NT2/D1 (cell line): ENCODE data around the gene VAV2.

Experiments used
- DNase-seq: peaks from one replicate; pipeline ENCODE4 v3.0.0-alpha.2; 2011; ENCODE audit warnings: low read depth, low spot score
- H3K27me3 ChIP-seq: 2 replicates; pipeline ENCODE4 v1.6.0; 2011; ENCODE audit warnings: mild to moderate bottlenecking; ENCODE audit not compliant: insufficient read length, insufficient read depth
- H3K36me3 ChIP-seq: 2 replicates; pipeline ENCODE4 v1.6.1; 2011; ENCODE audit warnings: mild to moderate bottlenecking, low read length, mixed read lengths; ENCODE audit not compliant: insufficient read depth, insufficient read length
- H3K4me1 ChIP-seq: 2 replicates; pipeline ENCODE4 v1.5.1; 2011; ENCODE audit not compliant: insufficient read depth, insufficient read length
- H3K4me3 ChIP-seq: 2 replicates; pipeline ENCODE4 v1.5.1; 2011; ENCODE audit warnings: low read depth; ENCODE audit not compliant: insufficient read length
- H3K9ac ChIP-seq: 2 replicates; pipeline ENCODE4 v1.6.0; 2011; ENCODE audit warnings: low read depth; ENCODE audit not compliant: insufficient read length
- H3K9me3 ChIP-seq: 2 replicates; pipeline ENCODE4 v1.5.1; 2011; ENCODE audit warnings: mild to moderate bottlenecking, low read length; ENCODE audit not compliant: insufficient read depth
- SUZ12 ChIP-seq: IDR thresholded peaks from 2 replicates; pipeline ENCODE4 v1.6.1; 2011; ENCODE audit not compliant: insufficient read length, insufficient read depth; ENCODE audit errors: extremely low read depth
- YY1 ChIP-seq: IDR thresholded peaks from 2 replicates; pipeline ENCODE4 v1.6.1; 2011; ENCODE audit not compliant: insufficient read length, insufficient read depth
- ZNF274 ChIP-seq: IDR thresholded peaks from 2 replicates; pipeline ENCODE4 v1.6.1; 2011; ENCODE audit warnings: mild to moderate bottlenecking, low read depth, low read length

Gene VAV2

DNA sequence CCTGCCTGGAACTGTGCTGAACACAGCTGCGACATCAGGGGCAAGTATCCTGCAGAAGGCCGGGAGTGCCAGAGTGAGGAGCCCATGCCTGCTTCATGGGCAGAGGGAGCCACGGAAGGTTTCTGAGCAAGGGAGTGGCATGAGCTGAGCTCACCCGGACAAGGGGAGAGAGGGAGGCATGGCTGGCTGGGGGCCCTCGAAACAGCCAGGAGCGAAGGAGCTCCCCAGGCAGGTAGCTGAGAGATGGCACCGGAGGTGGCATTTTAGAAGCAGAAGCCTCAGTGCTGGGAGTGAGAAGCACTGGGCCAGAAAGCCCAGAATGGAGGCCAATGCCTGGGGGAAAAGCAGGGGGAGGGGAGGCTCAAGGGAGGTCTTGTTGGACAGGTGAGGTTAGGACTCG, 197.1 kb downstream of the VAV2 start:
- TF ChIP-seq YY1 (no peak), ZNF274 (no peak), SUZ12 (no peak)
- Histone ChIP-seq H3K36me3 (peaks cover 72% of the 10 kb centered on the region), H3K4me1 (peaks cover 2% of the 10 kb centered on the region), H3K9ac (no peak overlapping the region), H3K4me3 (no peak overlapping the region), H3K9me3 (no peaks in the 10 kb centered on the region), H3K27me3 (no peaks in the 10 kb centered on the region)
- DNase-seq = no peak

DNA sequence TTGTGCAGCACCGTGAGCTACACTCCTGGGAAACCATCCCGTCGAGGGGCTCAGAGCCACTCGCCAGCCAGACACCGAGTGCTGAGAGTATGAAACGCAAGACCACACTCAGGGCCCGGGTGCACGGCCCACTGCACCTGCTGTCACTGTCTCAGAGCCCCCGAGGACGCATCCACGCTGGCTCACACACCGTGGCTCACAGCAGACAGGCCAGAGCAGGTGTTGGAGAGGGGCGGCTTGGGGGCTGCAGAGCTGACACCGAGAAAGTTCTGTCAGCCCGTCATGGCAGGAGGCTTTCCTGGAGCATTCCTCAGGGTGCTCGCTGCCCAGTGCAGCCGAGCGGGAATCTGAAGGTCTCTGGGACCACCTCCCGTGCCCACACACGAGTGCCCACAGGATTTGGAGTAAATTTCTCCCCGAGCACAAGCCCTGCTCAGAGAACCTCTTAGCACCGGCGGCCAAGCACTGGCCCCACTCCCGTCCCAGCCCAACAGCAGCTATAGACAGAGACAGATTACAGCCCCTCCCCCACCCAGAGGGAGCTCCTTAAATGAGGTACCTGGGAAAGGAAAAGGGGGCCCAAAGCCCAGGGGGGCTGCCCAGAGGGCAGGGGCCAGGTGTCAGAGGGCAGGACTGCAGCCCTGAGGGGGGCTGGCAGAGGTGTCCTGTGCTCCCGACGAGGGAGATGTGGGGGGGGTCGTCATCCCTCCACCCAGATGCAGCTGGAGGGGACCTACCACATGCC, 197.9 kb downstream of the VAV2 start:
- Histone ChIP-seq H3K4me3 (no peak overlapping the region), H3K36me3 (peaks cover 77% of the 10 kb centered on the region), H3K27me3 (no peaks in the 10 kb centered on the region), H3K9ac (no peak overlapping the region), H3K9me3 (no peaks in the 10 kb centered on the region), H3K4me1 (peaks cover 5% of the 10 kb centered on the region)
- TF ChIP-seq ZNF274 (no peak), SUZ12 (no peak), YY1 (no peak)
- no peak for DNase-seq

DNA sequence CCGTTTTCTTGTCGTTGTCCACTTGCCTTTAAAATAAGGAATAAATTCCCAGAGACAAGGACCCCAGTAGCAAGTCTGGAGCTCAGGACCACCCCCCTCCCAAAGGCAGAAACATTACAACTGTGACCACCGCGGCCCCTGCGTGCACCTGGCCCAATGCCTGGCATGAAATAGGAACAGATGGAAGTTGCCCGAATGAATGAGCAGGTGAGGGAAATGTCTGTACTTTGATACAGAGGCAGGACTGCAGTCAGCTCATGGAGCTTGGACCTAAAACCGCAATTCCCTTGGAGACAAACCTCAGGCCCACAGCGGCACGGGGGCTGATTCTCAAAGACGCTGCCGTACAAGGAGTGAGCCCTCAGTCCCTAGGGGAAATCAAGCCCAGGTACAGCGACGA, 198.7 kb downstream of the VAV2 start:
- TF ChIP-seq SUZ12 (no peak), ZNF274 (no peak), YY1 (no peak)
- H3K4me1 ChIP-seq = peaks cover 6% of the 10 kb centered on the region
- H3K9ac ChIP-seq = no peak overlapping the region
- no peak for DNase-seq
- H3K9me3 ChIP-seq = no peaks in the 10 kb centered on the region
- H3K27me3 ChIP-seq = no peaks in the 10 kb centered on the region
- H3K36me3 ChIP-seq = peaks cover 77% of the 10 kb centered on the region
- no peak overlapping the region for H3K4me3 ChIP-seq

DNA sequence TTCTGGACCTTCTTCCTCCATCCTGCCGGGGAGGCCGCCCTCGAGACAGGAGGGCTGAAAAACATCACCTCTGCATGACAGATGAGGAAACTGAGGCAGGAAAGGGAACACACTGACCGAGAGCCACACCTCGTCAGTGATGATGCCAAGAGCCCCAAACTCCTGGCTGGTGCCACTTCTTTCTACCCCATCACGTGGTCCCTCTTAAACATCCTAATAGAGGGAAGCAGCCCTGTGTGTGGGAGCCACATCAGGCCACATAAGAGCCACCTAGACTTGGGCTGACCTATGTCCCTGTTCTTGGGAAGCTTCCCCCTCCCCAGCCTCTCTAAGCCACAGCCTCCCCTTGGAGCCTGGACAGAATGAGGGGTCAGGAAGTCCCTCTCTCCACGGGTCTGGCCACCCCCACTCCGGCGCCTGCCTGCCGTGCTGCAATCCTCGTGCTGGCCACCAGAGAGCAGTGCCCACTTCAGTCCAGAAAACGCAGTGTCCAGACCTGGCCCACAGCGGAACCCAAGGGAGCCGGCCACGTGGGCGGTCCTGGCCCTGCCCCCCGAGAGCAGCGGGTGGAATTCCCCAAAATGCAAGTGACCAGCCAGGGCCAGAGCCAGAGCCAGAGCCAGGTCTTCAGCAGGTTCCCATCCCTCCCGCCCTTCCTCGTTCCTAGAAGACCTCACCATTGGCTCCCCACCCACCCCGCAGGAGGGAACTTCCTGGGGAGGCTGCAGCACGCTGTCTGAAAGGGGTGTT, 199.2 kb downstream of the VAV2 start:
- Histone ChIP-seq H3K4me3 (no peak overlapping the region), H3K9ac (no peak overlapping the region), H3K4me1 (peaks cover 11% of the 10 kb centered on the region), H3K9me3 (no peaks in the 10 kb centered on the region), H3K27me3 (no peaks in the 10 kb centered on the region), H3K36me3 (peaks cover 78% of the 10 kb centered on the region)
- DNase-seq = peak; percentile 20
- no peak for TF ChIP-seq ZNF274
- no peak for TF ChIP-seq YY1
- TF ChIP-seq SUZ12 = no peak

DNA sequence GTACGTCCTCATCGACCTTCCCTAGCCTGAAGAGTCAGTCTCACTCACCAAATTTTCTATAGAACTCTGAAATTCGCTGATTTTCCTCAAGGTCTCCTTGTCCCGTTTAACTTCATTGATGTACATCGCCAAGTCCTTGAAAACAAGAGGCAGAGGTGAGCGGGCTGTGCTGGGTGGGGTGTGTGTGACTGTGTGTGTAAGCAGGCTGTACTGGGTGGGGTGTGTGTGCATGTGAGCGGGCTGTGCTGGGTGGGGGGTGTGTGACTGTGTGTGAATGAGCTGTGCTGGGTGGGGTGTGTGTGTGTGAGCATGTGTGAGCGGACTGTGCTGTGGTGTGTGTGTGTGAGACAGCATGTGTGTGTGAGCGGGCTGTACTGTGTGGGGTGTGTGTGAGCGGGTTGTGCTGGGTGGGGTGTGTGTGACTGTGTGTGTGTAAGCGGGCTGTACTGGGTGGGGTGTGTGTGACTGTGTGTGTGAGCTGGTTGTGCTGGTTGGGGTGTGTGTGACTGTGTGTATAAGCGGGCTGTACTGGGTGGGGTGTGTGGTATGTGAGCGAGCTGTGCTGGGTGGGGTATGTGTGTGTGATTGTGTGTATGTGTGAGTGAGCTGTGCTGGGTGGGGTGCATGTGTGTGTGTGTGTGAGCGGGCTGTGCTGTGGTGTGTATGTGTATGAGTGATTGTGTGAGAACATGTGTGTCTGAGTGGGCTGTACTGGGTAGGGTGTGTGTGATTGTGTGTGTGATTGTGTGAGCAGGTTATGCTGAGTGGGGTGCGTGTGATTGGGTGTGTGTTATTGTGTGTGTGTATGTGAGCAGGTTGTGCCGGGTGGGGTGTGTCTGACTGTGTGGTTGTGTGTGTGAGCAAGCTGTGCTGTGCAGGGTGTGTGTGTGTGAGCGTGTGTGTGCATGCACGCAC, 200.1 kb downstream of the VAV2 start:
- H3K36me3 ChIP-seq = peaks cover 73% of the 10 kb centered on the region
- no peak overlapping the region for H3K4me3 ChIP-seq
- TF ChIP-seq SUZ12 (no peak), ZNF274 (no peak), YY1 (no peak)
- no peak overlapping the region for H3K9ac ChIP-seq
- peaks cover 18% of the 10 kb centered on the region for H3K4me1 ChIP-seq
- H3K27me3 ChIP-seq = no peaks in the 10 kb centered on the region
- DNase-seq = no peak
- H3K9me3 ChIP-seq = no peaks in the 10 kb centered on the region

DNA sequence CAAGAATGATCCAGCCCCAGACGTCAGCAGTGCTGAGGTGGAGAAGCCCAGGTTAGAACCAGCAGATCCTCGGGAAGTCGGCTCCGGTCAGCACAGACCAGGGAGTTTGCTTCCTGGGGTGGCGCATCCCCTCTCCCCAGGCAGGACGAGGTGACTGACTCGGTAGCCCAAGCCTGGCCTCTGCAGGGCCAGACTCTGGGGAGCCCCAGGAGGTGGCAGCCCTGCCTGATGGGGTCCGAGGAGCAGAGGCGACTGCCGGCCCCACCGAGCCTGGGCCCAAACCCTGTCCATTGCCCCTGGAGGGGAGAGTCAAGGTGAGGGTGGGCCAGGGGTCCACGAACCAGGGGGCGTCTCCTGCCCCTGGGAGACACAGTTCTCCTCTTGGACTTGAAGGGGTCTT, 201.1 kb downstream of the VAV2 start:
- no peaks in the 10 kb centered on the region for H3K9me3 ChIP-seq
- no peak overlapping the region for H3K9ac ChIP-seq
- no peaks in the 10 kb centered on the region for H3K27me3 ChIP-seq
- peaks cover 18% of the 10 kb centered on the region for H3K4me1 ChIP-seq
- TF ChIP-seq SUZ12 (no peak), YY1 (no peak), ZNF274 (no peak)
- DNase-seq = no peak
- peaks cover 72% of the 10 kb centered on the region for H3K36me3 ChIP-seq
- H3K4me3 ChIP-seq = no peak overlapping the region
